ENCODE results near the gene NEFH.

NEFH gene, protein sequence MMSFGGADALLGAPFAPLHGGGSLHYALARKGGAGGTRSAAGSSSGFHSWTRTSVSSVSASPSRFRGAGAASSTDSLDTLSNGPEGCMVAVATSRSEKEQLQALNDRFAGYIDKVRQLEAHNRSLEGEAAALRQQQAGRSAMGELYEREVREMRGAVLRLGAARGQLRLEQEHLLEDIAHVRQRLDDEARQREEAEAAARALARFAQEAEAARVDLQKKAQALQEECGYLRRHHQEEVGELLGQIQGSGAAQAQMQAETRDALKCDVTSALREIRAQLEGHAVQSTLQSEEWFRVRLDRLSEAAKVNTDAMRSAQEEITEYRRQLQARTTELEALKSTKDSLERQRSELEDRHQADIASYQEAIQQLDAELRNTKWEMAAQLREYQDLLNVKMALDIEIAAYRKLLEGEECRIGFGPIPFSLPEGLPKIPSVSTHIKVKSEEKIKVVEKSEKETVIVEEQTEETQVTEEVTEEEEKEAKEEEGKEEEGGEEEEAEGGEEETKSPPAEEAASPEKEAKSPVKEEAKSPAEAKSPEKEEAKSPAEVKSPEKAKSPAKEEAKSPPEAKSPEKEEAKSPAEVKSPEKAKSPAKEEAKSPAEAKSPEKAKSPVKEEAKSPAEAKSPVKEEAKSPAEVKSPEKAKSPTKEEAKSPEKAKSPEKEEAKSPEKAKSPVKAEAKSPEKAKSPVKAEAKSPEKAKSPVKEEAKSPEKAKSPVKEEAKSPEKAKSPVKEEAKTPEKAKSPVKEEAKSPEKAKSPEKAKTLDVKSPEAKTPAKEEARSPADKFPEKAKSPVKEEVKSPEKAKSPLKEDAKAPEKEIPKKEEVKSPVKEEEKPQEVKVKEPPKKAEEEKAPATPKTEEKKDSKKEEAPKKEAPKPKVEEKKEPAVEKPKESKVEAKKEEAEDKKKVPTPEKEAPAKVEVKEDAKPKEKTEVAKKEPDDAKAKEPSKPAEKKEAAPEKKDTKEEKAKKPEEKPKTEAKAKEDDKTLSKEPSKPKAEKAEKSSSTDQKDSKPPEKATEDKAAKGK

DNA sequence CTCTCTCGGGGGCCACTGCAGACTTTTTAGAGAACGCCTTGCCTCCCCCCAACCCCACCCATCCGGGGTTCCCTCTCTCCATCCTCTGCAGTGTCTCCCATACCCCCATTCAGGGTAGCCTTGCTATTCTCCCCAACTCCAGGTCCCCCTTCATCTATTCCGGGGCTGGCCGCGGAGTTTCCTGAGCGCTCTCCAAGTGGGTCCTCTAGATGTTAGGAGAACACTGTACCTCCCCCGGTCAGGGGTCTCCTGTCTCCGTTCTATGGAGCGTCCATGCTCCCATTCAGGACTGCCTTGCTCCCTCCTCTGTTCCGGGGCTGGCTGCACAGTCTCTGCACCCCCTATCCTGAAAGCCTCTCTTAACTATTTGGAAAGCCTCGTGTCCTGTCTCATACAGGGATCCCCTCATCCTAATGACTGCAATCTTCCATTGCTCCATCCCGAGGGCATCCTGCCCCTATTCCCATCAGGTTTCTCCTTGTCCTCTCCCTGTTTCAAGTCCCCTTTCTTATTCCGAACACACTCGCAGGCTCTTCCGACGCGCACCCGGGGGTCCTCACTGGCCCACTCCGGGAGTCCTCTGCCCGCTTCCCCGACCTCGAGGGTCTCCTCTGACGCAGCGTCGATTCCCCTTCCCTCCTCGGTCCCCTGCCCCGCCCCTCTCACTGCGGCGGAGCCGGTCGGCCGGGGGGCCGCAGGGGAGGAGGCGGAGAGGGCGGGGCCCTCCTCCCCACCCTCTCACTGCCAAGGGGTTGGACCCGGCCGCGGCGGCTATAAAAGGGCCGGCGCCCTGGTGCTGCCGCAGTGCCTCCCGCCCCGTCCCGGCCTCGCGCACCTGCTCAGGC lies at the start of gene NEFH:
Gene NEFH, plus strand, starts transcription at position 802 of the 845 bp plus-strand sequence. CDS start 45 bp downstream, outside the sequence.
- H3K36me3 ChIP-seq (replicated peaks; ENCODE audit: low read depth, low read length) = no peaks in the 10 kb centered on the region
- H3K27ac ChIP-seq (ENCODE audit: low read length) = no peak within 1 kb of the TSS
- no peaks in the 10 kb centered on the region for H3K79me2 ChIP-seq (ENCODE audit: low read length)
- no peak within 1 kb of the TSS for H2AFZ ChIP-seq (ENCODE audit: low read depth, low read length)
- peaks cover 30% of the 10 kb centered on the region for H3K27me3 ChIP-seq (ENCODE audit: low read depth, low read length)
- H3K9me3 ChIP-seq (ENCODE audit: insufficient read depth, low read length) = no peaks in the 10 kb centered on the region
- H4K20me1 ChIP-seq (ENCODE audit: insufficient read depth, low read length) = peaks cover 18% of the 10 kb centered on the region; the same call in 1 of the 2 replicates
- H3K9ac ChIP-seq (ENCODE audit: low read length) = no peak within 1 kb of the TSS
- peaks cover 23% of the 10 kb centered on the region for H3K4me1 ChIP-seq (ENCODE audit: low read length)
- TF ChIP-seq CTCF (IDR thresholded peaks at IDR 0.05; ENCODE audit: low read depth, low read length) = no peak
- TF ChIP-seq EZH2phosphoT487 (IDR thresholded peaks at IDR 0.05; ENCODE audit: low read depth) = no peak
- H3K4me2 ChIP-seq (ENCODE audit: low read length) = no peak within 1 kb of the TSS
- no peak within 1 kb of the TSS for H3K4me3 ChIP-seq (ENCODE audit: low read length)

GRCh38 chr22:29431986-29432385 lies 48.0 kb upstream of the NEFH start:
- Histone ChIP-seq H3K36me3 (replicated peaks; ENCODE audit: low read depth, low read length) (no peaks in the 10 kb centered on the region), H3K9ac (ENCODE audit: low read length) (no peak overlapping the region), H3K27ac (ENCODE audit: low read length) (no peak overlapping the region), H3K4me2 (ENCODE audit: low read length) (no peak overlapping the region), H4K20me1 (ENCODE audit: insufficient read depth, low read length) (no peaks in the 10 kb centered on the region), H3K4me1 (ENCODE audit: low read length) (no peaks in the 10 kb centered on the region), H3K27me3 (ENCODE audit: low read depth, low read length) (peaks cover 61% of the 10 kb centered on the region), H3K79me2 (ENCODE audit: low read length) (no peaks in the 10 kb centered on the region), H3K9me3 (ENCODE audit: insufficient read depth, low read length) (no peaks in the 10 kb centered on the region), H2AFZ (ENCODE audit: low read depth, low read length) (no peak overlapping the region), H3K4me3 (ENCODE audit: low read length) (no peak overlapping the region)
- no peak for TF ChIP-seq EZH2phosphoT487 (IDR thresholded peaks at IDR 0.05; ENCODE audit: low read depth)
- TF ChIP-seq CTCF (IDR thresholded peaks at IDR 0.05; ENCODE audit: low read depth, low read length) = no peak

DNA sequence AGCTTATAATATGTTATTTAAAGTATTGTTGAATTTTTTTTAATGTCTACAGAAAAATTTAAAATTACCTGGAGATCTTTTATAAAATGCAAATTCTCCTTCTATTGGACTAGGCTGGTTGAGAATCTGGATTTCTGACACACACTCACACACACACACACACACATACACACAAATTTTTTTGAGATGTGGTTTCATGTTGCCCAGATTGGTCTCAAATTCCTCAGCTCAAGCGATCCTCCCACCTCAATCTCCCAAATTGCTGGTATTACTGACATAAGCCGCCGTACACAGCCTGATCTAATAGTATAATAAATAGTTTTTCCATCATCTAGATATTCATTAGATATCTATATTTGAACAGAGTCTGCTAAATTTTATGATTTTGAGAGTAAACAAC lies 46.2 kb upstream of the NEFH start:
- Histone ChIP-seq H3K4me1 (ENCODE audit: low read length) (no peaks in the 10 kb centered on the region), H3K27me3 (ENCODE audit: low read depth, low read length) (peaks cover 59% of the 10 kb centered on the region)
- TF ChIP-seq CTCF (IDR thresholded peaks at IDR 0.05; ENCODE audit: low read depth, low read length) (no peak), EZH2phosphoT487 (IDR thresholded peaks at IDR 0.05; ENCODE audit: low read depth) (no peak)

More for the DNA sequence above, 46.2 kb upstream of the NEFH start:
- H3K36me3 ChIP-seq (replicated peaks; ENCODE audit: low read depth, low read length) = no peaks in the 10 kb centered on the region
- no peaks in the 10 kb centered on the region for H3K9me3 ChIP-seq (ENCODE audit: insufficient read depth, low read length)
- H3K79me2 ChIP-seq (ENCODE audit: low read length) = no peaks in the 10 kb centered on the region
- no peak overlapping the region for H2AFZ ChIP-seq (ENCODE audit: low read depth, low read length)
- H4K20me1 ChIP-seq (ENCODE audit: insufficient read depth, low read length) = no peaks in the 10 kb centered on the region
- no peak overlapping the region for H3K9ac ChIP-seq (ENCODE audit: low read length)
- H3K4me3 ChIP-seq (ENCODE audit: low read length) = no peak overlapping the region
- H3K27ac ChIP-seq (ENCODE audit: low read length) = no peak overlapping the region
- no peak overlapping the region for H3K4me2 ChIP-seq (ENCODE audit: low read length)
